GM18870 (cell line): ENCODE data around the gene AFAP1.

ENCODE experiments used
- ATAC-seq: cut with Tn5 transposase; IDR thresholded peaks from one replicate; pipeline ENCODE4 v1.9.1; 2021; ENCODE audit warnings: moderate library complexity; ENCODE audit not compliant: unreplicated experiment

Gene AFAP1

DNA sequence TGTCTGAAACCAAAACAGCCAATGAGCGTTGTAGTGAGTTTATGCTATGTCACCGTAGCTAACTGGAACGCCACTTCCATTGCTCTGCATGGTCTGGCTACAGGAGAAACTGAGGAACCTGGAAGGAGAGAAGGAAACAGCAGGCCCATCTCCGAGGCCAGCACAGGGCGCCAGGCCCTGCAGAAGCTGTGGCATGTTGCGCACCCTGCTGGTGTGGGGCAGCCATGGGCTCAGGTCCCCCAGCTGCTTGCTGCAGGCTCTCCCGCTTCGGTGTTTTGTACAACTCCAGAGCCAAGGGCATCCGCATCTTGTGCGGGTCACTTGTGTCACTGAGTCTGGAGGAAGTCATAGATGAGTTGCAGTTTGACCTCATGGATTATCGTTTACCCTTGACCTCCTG is 89.2 kb downstream of the AFAP1 start:
- no peak for ATAC-seq

DNA sequence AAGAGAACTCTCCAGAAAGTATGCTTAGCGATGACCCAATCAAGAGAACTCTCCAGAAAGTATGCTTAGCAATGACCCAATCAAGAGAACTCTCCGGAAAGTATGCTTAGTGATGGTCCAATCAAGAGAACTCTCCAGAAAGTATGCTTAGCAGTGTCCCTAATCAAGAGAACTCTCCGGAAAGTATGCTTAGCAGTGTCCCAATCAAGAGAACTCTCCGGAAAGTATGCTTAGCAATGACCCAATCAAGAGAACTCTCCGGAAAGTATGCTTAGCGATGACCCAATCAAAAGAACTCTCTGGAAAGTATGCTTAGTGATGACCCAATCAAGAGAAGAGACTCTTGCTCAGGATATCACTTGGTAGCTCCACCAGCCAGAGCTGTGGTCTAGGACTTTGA is 92.5 kb downstream of the AFAP1 start:
- no peak for ATAC-seq

DNA sequence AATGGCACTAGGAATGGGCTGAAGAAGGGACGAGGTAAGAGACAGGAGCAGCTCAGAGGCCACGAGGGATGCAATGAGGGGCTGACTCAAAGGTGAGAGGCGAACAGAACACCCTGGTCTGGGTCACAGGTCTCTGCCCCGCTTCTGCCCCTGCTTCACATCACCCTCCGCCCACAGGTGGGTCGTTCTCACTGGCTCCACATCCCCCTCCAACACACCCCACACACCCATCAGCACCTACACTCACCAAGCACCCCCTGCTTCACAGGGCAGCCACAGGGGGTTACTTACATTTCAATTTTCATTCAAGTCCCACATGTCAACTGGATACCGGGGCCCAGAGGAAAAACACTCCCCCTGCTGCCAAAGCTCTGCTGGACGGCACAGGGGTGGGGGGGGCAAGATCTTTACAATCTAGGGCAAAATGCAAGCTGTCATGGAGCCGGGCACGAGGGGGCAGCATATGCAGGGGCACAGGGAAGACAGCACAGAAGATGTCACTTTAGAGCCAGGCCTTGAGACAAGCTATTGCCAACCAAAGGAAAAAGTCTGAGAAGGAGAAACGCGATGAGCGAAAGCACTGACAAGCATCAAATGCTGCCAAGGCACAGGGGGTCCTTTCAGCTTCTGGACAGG is 94.0 kb downstream of the AFAP1 start:
- no peak for ATAC-seq

DNA sequence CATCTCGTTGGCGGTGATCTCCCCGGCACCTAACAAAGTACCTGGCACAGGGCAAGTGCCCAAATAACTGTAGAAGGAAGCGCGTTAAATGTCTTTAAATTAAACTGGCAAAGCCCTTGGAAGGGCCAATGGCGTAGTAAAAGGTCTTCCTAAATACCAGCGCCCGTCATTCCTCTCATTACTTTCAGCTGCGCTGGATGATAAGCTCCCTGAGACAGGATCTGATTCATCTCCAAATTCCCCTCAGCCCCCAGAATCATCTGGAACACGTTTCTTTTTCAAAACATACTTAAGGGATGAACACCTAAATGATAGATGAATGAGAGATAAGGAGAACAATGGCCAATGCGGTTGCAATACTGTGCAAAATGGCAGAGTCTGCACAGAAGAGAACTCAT is 95.1 kb downstream of the AFAP1 start:
- ATAC-seq = no peak

DNA sequence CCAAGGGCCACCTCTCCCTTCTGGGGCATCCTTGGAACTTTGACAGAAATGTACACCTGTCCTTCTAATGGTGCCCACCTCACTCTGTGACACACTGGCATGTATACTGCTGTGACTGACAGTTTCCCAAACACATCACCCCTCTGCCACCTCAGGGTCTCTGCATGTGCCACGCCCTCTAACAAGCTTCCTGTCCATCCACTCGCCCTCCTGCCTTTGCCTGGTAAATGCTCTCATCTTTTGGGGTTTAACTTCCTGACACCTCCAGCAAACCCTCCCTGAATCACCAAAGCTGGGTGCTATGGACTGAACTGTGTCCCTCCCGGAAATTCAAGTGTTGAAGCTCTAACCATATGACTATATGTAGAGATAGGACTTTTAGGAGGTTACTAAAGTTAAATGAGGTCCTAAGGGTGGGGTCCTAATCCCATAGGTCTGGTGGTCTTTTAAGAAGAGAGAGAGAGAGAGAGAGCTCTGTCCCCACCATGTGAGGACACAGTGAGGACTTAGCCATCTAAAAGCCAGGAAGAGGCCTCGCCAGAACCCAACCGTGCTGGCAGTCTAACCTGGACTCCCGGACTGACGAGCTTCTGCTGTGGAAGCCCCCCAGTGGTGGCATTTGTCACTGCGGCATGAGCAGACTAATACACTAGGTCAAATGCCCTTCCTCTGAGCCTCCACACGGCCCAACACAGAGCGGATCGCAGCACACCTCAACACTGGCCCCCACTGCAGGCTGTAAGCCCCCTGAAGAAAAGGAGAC is 95.6 kb downstream of the AFAP1 start:
- ATAC-seq = no peak

DNA sequence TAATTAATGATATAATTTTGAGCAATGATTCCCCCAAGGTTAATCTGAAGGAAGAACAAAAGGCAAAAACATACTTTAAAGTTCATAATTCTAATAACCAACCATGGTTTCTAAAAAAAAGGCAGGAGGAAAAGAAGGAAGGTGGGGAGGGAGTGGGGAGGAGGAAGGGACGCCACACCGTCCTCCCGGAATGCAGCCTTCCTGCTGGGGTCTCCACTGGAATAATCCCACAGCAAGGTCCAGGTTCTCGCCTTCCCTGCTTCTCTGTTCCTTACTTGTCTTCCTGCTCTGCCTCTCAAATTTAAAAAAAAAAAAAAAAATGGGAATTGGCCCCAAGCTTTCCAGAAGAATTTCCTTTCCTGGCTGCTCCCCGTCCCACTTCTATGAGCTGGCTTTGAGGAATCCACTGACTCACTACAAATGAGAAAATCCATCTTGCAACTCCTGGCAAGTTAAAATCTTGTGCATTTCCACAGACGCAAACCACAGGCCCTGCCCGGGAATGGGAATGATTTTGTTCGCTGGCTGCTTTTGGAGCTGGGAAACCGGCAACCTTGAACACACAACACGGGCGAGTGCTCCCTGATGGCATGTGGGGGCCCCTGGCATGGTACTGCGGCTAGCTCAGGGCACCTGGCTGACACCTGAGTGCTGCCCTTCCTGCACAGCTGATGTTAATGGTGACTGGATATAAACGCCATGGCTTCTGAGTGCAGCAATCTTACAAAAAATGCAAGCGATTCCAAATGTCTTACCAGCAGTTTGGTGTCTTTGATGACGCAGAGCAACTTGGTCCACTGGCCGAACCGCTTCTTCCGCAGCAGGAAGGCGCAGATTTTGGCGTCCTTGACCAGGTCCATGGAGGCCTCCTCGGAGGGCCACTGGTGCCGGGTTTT is 97.0 kb downstream of the AFAP1 start:
- ATAC-seq = no peak

DNA sequence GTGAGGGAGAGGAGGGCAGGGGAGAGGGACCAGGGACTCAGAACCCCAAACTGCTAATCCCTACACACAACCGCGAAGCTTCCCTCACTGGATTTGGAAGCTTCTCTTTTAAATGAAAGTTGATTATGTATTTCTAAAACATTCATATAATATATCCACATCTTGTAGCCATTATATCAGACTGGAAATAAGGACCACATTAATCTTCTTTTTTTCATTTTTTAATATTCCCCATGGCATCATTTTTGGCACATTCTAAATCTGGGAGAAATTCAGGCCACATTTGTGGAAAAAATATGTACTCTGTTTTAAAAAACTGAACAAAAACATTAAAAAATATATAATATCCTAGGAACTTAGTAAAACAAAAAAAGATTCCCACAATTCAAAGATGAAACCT is 97.8 kb downstream of the AFAP1 start:
- ATAC-seq = no peak

DNA sequence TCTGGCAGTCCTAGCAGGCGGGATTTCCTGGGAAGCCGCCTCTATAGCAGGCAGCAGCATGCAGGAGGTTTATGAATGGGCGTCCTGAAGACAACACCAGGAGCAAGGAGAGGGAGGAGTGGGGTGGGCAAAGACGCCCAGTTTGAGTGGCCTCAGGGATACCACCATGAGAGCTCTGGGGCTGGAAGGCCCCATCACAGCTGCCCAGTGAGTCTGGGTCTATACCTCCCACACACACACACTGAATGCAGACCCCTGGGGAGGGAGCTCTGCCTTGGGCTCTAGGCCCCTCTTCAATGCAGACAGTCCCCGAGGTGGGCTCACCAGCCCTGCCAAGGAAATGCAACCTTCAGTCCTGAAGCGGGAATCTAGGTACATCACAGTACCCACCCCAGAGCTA is 98.6 kb downstream of the AFAP1 start:
- ATAC-seq = no peak

DNA sequence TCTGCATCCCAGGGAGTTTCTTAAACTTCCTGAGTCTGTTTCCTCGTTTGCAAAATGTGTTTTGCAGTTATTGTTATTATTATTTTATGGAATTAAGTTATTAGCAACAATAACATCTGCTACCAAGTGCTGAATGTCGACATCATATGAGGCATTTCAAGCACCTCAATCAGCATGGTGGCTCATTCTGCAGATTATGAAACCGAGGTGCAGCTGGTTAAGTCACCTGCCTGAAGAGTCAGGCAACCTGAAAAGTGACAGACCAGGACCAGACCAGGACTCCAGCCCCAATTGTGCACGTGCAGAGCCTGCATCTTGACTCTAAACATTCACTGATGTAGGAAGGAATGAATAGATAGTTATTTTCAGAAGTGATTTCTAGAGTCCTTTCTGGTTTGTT is 99.8 kb downstream of the AFAP1 start:
- ATAC-seq = no peak

DNA sequence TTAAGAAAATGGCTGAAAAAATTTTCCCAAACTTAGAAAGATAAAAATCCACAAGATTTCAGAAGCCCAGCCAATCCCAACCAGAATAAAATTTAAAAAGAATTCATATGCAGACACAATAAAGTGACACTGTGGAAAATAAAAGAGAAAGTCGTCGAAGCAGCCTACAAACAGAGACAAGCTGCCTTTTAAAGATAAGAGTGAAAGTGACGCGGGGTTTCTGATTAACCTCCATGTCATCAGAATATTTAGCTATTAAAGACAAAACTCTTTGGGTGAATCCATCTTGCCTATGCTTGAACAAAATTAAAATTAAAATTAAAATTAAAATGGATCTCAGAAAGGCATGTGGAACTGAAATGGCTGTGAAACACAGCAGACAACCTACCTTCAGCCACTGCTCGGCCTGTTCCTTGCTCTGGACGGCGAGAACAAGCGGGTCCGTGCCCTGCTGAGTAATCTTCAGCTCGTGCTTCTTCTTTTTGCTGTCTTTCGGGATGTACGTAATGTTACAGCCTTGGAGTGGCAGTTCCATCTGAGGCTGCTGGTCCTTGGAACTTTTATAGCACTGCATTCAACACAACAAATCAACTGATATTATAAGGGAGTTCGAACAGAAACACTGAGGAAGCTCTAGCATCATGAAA is 101.4 kb downstream of the AFAP1 start:
- no peak for ATAC-seq

DNA sequence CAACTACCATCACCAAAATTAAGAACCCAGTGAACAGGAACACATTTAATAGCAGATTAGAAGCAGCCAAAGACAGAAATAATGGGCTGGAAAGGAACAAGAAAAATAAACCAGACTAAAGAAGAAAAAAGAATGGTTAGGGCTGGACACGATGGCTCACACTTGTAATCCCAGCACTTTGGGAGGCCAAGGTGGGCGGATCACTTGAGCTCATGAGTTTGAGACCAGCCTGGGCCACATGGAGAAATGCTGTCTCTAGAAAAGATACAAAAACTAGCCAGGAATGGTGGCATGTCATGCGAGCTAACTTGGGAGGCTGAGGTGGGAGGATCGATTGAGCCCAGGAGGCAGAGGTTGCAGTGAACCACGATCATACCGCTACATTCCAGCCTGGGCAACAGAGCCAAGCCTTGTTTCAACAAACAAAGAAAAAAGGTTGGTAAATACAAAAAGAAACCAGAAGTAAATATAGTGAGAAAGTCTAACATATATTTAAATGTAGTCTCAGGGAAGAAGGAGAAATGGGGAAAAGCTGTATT is 102.0 kb downstream of the AFAP1 start:
- no peak for ATAC-seq

DNA sequence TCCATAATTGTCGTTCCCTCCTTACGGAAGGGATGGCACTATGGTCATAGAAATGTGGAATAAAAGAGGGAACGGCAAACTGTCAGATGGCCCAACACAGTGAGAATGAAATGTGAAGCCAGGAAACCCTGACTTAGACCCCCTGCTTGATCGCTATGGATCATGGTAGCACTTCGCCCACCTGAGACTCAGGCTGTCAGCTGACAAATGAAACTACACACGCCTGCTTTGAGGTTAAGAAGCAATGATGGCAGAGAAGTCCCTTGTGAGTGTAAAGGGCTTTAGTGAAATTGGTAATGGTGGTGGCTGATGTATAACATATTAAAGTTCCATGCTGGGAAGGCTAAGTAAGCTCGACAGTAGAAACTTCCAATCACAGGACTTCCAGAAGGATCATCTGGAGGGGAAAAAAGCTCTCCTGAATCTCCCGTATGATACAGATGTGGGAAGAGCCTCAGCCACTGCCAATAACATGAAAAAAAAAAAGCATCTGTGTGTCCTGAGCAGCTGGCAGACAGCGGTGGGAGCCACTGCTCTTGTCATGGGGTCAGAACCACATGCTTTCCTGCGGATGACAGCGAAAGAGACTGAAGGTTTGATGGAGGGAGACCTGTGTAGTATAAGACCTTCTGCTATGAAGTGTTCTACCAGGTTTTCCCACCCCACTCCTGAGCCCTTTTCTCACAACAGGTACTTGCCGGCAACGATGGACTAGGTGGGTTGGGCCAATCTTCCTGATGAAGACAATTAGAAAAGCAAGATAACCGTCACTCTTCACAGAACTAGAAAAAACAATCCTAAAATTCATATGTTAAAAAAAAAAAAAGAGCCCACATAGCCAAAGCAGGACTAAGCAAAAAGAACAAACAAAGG is 107.6 kb downstream of the AFAP1 start:
- ATAC-seq = no peak

DNA sequence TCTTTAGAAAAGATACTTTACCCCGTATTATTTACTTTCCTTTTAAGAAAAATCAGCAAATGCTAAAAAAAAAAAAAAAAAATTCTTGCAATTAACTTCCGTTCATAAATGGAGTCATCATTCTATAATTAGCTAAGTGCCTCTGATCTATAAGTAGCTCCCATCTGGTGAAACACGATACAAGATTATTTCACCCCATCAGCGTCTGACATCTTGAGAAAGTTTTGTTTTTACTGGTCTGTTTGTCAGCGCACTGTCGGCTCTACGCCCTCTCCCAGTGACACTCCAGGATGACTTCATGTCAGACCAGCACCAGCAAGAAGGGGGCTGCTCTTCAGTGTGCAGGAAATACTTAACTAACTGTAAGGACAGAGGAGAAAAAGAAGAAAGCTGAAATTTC is 108.3 kb downstream of the AFAP1 start:
- ATAC-seq = no peak

DNA sequence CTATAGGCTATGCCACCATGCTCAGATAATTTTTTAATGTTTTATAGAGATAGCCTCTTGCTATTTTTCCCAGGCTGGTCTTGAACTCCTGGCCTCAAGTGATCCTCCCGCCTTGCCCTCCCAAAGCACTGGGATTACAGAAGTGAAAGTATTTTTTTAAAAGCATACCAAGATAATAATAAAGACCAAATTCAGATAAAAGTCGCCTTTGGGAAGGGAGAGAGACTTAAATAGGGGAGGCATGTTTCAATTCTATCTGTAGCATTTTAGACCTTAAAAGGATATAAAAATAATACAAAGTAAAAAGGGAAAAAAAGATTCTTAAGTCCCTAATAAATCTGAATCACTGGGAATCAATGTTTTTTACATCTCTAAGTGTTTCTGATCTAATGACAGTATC is 108.9 kb downstream of the AFAP1 start:
- no peak for ATAC-seq

DNA sequence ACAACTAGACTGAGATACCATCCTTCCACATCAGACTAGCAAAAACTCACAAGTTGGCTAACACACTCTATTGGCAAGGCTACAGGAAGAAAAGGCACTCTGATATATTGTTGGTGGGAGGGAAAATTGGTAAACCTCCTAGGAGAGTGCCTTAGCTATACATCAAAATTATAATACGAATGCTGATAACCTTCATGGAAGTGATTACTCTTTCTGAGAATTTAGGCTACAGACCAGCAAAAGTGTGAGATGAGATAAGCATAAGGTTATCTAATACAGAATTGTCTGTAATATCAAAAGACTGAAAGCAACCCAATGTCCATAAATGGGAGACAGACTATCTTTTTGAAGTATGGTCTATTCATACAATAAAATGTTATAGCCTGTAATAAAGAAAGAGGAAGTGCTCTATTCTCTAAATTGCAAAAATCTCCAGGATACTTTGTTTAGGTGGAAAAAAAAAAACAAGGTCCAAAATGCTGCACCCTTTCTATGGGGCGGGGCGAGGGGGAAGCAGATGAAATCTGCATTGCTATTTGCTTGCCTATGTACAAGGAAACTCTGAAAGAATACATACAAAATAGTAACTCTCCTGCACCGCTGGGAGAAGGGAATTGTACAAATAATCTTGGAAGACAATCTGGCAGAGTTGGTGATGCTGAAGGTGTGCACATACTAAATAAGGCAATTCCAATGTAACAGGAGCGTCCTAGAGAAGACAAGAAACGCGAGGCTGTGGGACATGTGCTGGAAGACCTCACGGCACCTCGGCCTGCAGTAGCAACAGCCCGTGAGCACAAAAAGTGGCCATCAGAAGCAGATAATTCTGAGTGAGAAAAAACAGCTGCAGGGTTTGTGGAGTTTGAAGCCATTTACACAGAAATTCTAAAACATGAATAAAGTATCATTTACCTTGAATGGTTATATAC is 109.7 kb downstream of the AFAP1 start:
- ATAC-seq = no peak

DNA sequence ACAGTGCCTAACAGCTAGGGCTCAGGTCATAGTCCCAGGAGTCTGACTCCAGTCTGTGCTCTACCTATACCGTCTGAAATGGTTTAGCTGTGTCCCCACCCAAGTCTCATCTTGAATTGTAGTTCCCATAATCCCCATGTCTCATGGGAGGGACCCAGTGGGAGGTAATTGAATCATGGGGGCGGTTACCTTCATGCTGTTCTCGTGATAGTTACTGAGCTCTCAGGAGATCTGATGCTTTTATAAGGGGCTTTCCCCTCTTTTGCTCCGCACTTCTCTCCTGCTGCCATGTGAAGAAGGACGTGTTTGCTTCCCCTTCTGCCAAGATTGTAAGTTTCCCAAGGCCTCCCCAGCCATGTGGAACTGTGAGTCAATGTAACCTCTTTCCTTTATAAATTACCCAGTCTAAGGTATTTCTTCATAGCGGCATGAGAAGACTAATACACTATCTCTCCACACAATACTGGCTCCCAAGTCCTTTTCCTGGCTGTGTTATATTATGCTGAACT is 110.8 kb downstream of the AFAP1 start:
- ATAC-seq = no peak

DNA sequence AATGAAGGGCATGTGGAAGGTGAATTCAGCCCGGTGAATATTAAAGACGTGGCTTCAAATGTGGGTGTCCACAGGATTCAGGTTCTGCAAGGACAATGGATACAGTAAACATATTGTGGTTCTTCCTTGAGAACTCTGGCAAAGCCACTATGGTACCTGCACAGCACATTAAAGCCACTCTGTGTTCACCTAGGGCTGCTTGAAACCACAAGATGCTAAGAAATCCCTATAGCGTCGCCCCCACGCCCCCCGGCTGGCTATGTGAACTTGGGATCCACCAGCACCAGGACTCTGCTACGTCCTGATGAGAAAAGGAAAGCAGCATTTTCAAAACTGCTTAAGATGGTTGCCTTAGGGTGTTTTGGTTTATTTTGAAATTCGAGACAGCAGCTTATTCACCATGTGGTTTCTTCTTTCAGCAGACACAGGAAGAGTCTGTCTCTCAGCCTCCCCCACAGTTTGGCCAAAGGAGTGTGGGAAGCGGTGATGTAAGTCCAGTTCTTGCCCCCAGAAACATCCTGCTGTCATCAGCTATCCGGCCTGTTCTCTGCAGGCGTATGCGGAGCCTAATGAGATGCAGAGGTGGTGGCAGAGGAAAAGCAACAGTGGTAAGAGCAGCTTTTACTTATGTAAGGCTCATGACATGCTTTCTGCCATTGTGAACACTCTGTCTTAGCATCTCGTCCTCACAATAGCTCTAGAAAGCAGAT is 111.5 kb downstream of the AFAP1 start:
- no peak for ATAC-seq

DNA sequence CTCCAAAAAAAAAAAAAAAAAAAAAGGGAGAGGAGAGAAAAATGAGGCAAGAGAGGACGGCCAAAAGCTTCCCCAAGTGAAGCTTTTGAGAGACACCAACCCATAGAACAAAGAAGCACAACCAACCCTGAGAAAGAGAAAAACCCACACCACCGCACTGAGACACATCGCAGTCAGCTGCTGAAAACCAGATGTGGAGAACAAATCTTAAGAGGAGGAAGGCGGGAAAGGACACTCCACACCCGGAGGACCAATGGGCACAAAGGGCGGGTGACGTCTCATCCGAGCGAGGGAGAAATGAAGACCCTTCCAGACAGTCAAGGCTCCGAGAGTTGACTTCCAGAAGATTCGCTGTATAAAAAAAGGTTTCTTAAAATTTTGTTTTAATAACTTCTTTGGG is 112.1 kb downstream of the AFAP1 start:
- ATAC-seq = no peak
